H1 (cell line): ENCODE measurements around the gene NDUFB8. TPM values are rescaled to one million over a fixed set of nuclear protein-coding genes. Genes with fewer than 3 reads are reported as not detected.

Experiments used
- CBX5 ChIP-seq: fragments of 300-800, 300-1000 bp; sonication (generic); IDR thresholded peaks from 2 replicates; pipeline ENCODE4 v1.7.1; 2016; ENCODE audit warnings: antibody characterized with exemption, low read length, low read depth
- EP300 ChIP-seq, 2 experiments: IDR thresholded peaks; 1 replicate in 1 of 2; 2 replicates in 1 of 2; pipeline ENCODE4 v1.6.1; 2011 to 2012; ENCODE audit warnings: low read depth in 2 of 2, low read length in 2 of 2, mild to moderate bottlenecking in 2 of 2, borderline replicate concordance in 1 of 2, inconsistent platforms in 1 of 2, moderate library complexity in 1 of 2
- KDM4A ChIP-seq: IDR thresholded peaks from one replicate; pipeline ENCODE4 v1.7.1; 2012; ENCODE audit warnings: low read depth, mild to moderate bottlenecking, moderate library complexity, low read length, inconsistent platforms; ENCODE audit not compliant: severe bottlenecking
- RAD21 ChIP-seq, 2 experiments: IDR thresholded peaks in 1 of 2; conservative IDR thresholded peaks in 1 of 2; 2 replicates each; pipeline ENCODE4 v1.6.1; 2011; ENCODE audit warnings: low read depth in 2 of 2, low read length in 2 of 2, improper control_type of control experiment in 1 of 2, inconsistent platforms in 1 of 2, mild to moderate bottlenecking in 1 of 2, moderate library complexity in 1 of 2
- RXRA ChIP-seq: IDR thresholded peaks from 2 replicates; pipeline ENCODE4 v1.6.1; 2011; ENCODE audit warnings: low read depth, mild to moderate bottlenecking, low read length, moderate library complexity; ENCODE audit not compliant: insufficient read depth
- polyA plus RNA-seq, 7 experiments: library from polyadenylated mRNA; depleted of rRNA in 3 of 7; stranded (reverse) in 5 of 7; unstranded in 2 of 7; fragments of >200 nt in 5 of 7; fragments of 200-250 nt in 2 of 7; gene quantifications; 1 replicate in 5 of 7; 2 replicates in 1 of 7; 4 replicates in 1 of 7; pipeline versions ENCODE4 v1.2.1 to v1.2.3, GENCODE V29; 2011 to 2013; ENCODE audit warnings: missing spikeins in 2 of 7, mixed read lengths in 2 of 7
- total RNA-seq: library from RNA; stranded (reverse); fragmentation: NEBNext Ultra II Directional; extraction: Animal tissue kit (Norgen Biotek cat#: 25700); gene quantifications from 2 replicates; pipeline ENCODE4 v1.2.1, GENCODE V29; 2021

NDUFB8 gene
- total and polyA plus RNA-seq, 2 of the 8 experiments (the other 6 are each of a cell fraction or from before 2014, with no cell fraction given): 175 to 455 TPM

- TF ChIP-seq RAD21 (IDR thresholded peaks at IDR 0.05 in 1 of 2, conservative IDR thresholded peaks at IDR 0.05 in 1 of 2; ENCODE audit: low read depth in 2 of 2, low read length in 2 of 2) (no peak), EP300 (IDR thresholded peaks at IDR 0.05; ENCODE audit: borderline replicate concordance in 1 of 2, low read depth in 2 of 2, low read length in 2 of 2) (no peak), CBX5 (no peak), RXRA (no peak), KDM4A (no peak)
These were observed 7.4 kb downstream of the NDUFB8 start (continued) for GRCh38 chr10:100522107-100522801.
